GM18907 (cell line): ENCODE data around the gene PPP5C.
"Not testable (repeated sequence)": the region's sequence is repeated elsewhere in the genome, so short reads cannot be mapped to it uniquely, and the experiment has no call there.

Experiments used
- ATAC-seq: cut with Tn5 transposase; IDR thresholded peaks from one replicate; pipeline ENCODE4 v1.9.1; 2021; ENCODE audit warnings: mild to moderate bottlenecking, moderate library complexity; ENCODE audit not compliant: unreplicated experiment

Gene PPP5C

DNA sequence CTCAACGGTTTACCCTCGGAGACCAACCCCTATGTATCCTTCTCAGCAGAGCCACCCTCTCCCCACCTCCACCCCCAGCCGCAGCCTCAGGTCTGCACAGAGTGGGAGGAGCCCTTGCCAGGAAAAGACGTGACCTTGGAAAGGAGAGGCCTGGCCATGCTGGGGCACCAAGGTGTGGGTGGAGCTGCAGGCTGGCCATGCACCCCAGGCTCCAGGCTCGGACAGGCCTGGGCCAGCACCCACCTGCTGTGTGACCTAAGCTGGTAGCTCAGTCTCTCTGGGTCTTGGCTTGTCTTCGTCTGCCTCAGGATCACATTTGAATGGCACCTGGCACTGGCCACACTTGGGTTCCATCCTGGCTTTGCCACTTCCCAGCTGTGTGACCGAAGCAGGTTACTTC, 37.0 kb downstream of the PPP5C start:
- ATAC-seq, result no peak

DNA sequence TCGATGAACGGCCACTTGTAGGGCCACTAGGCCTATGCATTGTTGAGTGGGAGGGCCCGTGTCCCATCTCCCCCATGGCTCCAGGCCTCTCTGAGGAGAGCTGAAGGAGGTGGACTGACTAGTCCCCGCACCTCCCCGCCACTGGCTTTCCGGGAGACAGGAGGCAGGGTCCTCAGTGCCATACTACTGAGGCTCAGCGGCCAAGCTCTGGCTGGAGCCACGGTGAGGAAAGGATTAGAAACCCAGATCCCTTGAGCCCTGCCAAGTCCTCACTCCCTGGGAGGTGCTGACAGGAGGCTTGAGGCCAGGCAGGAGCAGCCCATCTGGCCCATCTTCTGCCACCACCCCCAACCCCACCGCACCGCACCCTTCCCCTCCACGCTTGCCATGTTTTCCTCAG, 37.5 kb downstream of the PPP5C start:
- ATAC-seq, result no peak

DNA sequence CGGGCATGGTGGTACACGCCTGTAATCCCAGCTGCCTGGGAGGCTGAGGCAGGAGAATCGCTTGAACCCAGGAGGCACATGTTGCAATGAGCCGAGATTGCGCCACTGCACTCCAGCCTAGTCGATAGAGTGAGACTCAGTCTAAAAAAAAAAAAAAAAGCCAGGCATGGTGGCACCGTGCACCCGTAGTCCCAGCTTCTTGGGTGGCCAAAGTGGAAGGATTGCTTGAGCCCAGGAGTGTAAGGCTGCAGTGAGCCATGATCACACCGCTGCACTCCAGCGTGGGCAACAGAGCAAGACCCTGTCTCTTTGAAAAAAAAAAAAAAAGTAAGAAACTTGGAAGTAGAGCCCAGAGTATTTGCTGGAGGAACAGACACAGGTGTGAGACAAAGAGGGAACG, 38.7 kb downstream of the PPP5C start:
- no peak for ATAC-seq

GRCh38 chr19:46386151-46386550, 39.3 kb downstream of the PPP5C start:
- ATAC-seq, result no peak

GRCh38 chr19:46386996-46387712, 40.3 kb downstream of the PPP5C start:
- ATAC-seq, result no peak

DNA sequence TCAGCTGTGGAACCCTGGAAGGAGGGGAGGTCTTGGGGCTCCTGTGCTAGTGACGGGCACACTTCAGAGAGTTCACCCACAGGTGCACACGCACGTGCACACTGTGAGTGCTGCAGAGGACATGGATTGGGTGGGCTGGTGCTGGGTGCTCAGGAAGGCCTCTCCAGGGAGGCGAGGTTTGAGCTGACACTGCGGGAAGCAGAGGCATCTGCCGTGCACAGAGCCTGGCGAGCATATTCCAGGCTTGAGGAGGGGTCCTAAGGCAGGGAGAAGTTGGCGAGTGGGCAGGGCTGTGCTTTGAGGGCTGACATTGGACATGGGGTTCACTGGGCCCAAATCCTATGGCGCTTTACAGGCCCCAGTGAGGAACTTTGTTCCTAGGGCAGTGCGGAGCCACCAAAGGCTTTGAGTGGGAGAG, 40.8 kb downstream of the PPP5C start:
- no peak for ATAC-seq

DNA sequence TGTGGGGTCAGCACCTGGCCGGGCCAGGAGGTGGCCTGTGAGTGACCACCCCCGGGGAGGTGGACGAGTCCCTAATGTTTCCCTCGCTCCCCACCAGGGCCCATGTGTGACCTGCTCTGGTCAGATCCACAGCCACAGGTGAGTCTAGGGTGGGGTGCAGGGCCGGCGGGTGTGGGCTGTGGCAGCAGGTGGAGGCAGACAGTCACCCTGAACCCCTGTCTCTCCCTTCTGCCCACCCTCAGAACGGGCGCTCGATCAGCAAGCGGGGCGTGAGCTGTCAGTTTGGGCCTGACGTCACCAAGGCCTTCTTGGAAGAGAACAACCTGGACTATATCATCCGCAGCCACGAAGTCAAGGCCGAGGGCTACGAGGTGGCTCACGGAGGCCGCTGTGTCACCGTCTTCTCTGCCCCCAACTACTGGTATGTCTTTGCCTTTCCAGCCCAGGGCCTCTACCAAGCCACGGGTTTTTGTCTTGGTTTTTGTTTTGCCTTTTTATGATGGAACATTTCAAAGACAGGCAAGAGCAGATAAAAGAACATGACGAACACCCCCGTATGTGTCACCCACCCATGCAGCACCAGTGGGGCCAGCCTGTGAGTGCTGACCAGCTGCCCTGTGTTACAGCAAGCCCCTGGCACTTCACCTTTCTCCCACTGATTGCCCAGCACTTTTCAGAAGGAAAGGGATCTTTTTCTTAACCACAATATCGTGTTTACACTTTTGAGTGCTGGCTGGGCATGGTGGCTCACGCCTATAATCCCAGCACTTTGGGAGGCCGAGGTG, 41.6 kb downstream of the PPP5C start:
- no peak for ATAC-seq

DNA sequence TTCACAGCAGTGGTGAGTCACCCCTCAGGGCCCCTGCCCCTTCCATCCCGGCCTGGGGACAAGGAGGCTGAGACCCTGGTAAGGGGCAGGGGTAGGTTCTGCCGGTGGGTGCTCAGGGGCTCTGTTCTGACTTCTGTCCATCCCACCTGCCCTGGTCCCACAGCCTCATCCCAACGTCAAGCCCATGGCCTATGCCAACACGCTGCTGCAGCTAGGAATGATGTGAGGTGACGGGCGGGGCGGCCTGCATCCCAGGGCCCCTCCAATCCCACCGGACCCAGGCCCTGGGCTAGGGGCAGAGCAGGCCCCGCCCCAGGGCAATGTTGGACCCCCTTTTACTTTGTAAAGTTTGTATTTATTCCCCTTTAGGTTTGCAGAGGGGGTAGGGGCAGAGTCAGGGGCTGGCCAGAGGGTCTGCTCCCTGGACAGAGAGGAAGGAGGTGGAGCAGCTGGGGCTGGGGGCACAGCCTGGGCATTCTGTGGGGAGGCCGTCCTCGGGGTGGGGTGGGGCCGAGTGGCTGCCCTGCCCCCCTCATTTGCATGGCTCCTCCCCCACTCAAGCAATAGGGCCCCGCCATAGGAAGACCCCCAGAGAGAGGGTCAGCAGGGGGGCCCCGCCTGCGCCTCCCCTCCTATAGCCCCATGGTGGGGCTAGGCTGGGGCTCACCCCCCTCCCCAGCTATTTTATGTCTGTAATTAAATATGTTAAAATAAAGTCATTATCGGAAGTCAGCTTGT, 43.4 kb downstream of the PPP5C start:
- no peak for ATAC-seq

GRCh38 chr19:46390866-46391265, 44.0 kb downstream of the PPP5C start:
- ATAC-seq, result no peak

DNA sequence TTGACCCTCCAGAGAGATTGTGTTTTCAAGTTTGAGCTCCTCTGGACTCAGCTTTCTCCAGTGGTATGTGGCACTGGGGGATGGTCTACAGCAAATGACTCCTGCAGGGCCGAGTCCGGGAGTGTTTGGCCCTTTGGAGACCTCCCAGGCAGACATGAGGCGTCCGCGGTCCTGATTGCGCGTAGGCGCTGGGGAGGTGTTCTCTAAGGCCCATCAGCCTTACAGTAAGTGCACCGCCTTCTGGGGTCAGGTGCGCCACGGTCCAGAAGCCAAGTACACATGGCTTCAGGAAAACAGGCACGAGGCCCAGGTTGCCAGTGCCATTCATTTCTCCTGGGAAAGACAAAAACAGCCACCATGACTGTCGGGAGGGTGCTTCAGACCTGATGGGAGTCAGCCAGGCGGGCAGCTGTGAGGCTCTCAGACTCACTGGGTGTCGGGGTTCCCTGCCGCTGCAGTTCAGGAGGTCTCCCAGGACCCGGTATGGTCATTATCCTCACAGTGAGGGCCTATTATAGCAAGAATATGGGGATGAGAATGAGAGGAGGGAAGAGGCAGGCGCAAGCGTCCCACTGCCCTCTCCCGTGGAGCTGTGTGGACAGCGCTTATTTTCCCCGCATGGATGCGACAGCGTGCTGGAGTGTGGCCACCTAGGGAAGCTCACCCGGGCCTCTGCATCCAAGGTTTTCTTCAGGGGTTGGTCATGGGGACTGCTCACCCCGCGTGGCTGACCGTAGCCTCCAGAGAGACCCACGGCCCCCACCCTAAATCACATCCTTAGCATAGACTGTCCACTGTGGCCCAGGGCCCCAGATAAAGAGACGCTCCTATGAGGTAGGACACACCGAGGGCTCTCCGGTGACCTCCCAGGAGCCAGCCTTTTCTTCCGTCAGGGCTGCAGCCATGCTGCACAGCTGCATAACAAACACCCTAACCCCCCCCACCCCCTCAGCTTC, 44.7 kb downstream of the PPP5C start:
- ATAC-seq, result no peak

DNA sequence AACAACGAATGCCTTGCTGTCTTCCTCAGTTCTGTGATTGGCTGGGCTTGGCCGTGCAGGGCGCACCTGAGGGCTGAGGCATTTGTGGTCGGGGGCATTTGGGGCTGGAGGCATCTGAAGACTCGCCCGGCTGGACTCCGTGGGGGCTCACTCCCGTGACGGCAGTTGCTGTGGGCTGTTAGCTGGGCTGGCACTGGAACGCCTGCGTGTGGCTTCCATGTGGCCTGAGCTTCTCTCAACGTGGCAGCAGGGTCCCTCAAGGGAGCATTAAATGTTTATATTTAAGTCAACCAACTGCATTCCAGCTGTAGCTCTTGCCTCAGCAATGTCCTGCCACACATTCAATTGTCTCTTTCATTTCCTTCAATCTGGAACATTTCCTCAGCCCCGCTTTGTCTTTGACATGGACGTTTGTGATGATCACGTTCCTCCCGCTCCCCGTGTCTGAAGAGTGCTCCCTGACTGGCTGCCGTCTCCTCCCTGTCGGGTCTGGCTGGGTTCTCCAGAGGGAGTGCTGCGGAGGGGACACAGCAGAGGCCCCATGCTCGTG, 45.4 kb downstream of the PPP5C start:
- no peak for ATAC-seq

- no peak for ATAC-seq
Measured at GRCh38 chr19:46392837-46393236, 46.0 kb downstream of the PPP5C start.

GRCh38 chr19:46393456-46394401, 46.8 kb downstream of the PPP5C start:
- ATAC-seq, result no peak

DNA sequence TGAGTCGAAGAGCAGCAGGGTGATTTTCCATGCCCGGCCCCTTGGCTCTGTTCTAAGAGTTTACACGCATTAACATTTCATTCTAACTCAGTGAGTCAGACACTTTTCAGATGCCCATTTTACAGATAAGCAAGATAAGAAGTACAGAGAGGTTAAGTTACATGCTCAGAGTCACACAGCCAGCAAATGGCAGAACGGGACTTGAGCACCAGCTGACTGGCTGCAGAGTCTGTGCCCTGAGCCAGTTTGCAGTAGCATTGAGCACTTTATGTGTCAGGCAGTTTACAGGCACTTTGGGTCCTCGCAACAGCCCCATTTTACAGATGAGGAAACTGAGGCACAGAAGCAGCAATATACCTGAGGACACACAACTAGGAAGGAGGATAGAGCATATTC, 47.5 kb downstream of the PPP5C start:
- ATAC-seq, result no peak

GRCh38 chr19:46397801-46398479, 51.1 kb downstream of the PPP5C start:
- ATAC-seq, result not testable (repeated sequence)

- ATAC-seq, result no peak
Measured at GRCh38 chr19:46402725-46403124, 55.8 kb downstream of the PPP5C start.

DNA sequence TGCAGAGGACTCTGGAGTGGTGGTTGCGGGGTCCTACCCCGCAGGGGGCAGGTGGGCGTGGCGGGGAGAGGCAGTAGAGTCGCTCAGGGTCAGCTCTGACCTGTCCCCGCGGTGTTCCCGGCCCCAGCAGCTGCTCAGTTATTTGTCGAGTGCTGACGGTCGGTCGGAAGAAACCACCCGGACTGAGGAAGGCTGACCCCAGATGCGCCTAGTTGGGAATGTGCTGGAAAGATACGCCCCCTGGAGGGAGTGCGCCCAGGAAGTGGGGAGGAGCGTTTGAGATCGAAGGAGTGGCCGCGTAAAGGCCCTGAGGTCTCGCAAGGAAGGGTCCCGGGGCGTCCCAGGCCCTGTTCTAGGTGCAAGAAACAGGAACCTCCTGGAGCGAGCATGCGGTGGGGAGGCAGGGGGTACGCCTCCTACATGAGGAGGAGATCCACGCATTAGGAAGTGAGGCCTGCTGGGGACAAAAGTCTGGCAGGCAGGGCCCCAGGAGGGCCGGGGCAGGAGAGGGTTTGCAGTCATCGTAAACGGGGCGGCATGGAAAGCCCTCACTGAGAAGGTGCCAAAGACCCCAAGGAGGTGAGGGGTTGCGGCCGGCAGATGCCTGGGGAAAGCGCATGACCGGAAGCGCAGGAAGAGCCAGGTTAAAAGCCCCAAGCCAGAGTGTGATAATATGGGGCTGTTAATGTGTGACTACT, 57.3 kb downstream of the PPP5C start:
- no peak for ATAC-seq
